GM21526 (cell line): Measurements from ENCODE around the gene LPCAT1.

ENCODE experiments used
- ATAC-seq: cut with Tn5 transposase; IDR thresholded peaks from one replicate; pipeline ENCODE4 v1.9.1; 2021; ENCODE audit warnings: moderate library complexity; ENCODE audit not compliant: unreplicated experiment, low FRiP score

Gene LPCAT1

DNA sequence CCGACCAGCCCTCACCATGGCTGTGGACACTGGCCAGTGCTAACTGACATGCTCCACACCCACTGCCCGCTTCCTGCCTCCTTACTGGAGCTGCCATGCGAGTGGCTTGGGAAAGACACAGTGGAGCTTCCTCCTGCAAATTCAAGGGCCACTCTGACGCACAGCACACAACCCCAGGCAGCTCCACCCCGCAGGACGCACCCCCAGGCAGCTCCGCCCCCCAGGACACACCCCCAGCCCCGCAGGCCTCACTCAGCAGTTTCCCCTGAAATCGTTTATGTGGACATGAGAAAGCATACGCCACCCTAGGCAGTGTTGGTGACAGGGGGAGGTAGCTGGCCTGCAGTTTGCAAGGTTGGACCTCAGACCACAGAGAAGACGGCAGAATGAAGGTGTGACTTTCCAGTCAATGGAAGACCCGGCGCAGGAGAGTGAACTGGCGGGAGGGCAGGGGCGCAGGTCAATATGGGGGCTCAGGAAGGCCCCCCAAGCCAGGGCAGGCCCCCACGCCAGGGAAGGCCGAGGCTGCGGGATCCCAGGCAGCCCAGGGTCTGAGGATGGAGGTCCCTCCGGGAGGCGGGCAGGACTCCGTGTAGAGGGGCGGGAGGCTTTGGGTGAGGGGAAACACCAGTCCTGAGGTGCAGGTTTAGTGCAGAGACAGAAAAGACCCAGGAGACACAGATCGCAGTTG is 21.6 kb downstream of the LPCAT1 start:
- no peak for ATAC-seq

GRCh38 chr5:1501372-1502045 is 22.3 kb downstream of the LPCAT1 start:
- no peak for ATAC-seq

DNA sequence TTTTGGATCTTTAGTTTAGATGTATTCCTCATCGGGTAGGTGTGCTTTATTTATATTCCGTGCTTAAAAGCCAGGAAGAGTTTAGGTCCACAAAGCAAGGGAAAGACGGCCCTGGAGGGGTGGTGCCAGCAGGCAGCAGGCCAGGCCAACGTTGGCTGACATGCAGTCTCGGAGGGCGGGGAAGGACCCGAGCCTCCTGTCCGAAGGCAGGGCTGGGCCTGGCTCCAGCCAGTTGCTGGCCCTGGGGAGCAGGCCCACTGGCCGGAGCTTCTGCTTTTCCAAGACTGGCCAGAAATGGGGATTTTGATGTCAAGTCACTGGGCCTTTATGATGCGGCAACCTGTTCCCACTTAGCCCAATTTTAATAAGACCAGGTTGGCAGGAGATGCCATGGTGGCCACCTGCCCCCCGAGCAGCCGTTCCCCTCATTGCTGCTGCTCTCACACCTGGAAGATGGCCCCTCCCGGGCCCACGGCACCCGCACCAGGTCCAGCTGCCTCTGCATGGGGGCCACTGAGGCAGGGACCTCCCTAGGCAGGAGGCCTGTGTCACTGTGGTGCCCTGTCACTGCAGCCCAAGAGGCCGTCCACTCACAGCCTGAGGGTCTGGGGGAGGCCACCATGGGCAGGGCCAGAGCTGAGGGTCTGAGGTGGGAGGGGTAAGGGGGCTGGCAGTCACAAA is 23.2 kb downstream of the LPCAT1 start:
- ATAC-seq: no peak

GRCh38 chr5:1499851-1500250 is 23.9 kb downstream of the LPCAT1 start:
- no peak for ATAC-seq

DNA sequence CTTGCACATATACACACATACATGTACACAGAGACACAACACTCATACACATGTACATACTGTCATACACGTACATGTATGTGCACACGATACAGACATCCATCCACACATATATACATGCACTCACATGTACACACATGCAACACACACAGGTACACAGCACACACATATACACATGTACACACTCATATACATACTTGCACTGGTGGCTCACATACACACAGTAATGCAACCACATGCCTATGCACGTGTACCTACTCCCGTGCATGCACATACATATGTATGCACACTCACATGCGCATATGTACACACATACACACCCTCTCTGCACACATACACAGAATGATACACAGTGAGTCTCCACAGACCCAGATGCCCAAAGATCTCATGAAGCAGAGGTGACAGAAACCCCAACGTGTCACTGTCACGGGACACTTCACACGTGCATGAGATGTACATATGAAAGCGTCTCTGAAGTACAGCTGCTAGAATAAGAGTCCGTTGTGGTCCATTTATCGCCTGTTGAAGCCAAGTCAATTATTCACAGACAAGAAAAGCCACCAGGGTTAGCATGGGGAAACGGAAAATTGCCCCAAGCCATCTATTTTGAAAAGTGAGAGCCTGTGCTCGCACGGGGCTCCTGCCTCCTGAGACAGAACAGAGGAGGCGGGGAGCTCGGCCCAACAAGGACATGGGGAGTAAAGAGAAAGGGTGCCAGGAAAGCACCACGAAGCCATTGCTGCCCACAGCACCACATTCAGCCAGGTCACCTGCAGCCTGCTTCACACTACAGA is 24.9 kb downstream of the LPCAT1 start:
- peak; percentile 31 for ATAC-seq

- ATAC-seq: no peak
Observed at GRCh38 chr5:1497795-1498622, 25.8 kb downstream of the LPCAT1 start.

- no peak for ATAC-seq
Observed at GRCh38 chr5:1497242-1497777, 26.4 kb downstream of the LPCAT1 start.

DNA sequence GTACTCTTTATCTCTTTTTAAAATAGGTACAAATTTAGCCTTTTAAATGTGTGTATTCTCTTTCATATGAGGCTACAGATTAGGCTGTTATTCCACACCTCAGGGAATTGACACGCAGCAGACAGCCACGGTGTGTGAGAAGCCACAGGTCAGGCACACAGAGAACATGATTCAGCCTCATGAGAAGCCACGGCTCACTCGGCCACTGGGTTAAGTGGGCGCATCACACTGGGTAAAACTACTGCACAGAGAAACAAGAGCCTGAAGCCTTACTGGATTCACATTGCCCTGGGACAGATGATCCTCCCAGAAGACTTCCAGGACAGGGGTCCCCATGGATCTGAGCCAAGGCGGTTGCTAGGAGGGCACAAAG is 28.2 kb downstream of the LPCAT1 start:
- no peak for ATAC-seq

DNA sequence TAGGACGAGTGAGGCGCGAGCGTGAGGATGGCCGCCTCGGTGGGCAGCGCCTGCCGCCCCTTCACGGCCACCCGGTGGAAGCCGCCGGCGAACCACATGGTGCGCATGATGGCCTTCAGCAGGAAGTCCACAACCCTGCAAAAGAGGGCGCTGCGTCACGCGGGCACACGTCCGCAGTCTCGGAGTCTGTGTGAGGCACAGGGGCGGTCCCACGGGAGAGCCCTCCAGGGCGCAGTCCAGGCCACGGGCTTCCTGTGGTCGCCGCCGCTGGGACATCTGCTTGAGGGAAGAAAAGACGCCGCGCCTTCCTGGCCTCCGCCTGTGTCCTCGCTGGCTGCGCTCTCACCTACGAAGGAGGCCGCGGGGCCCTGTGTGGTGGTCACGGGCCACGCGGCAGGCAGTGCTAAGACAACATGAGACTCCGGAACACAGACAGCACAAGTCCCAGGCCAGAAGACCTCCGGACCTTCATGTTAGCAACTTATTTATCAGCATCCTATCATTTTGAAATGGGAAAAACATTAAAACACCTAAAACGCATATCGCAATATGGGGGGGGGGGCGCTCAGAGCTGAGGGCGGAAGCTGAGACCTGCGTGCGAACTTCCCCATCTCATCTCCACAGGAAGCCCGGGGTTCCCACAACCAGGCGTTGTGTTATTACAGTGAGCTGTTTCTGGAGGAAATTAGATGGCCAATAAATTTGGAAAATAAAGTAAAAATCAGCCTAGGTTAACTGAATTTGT is 28.8 kb downstream of the LPCAT1 start:
- peak; percentile 25 for ATAC-seq

DNA sequence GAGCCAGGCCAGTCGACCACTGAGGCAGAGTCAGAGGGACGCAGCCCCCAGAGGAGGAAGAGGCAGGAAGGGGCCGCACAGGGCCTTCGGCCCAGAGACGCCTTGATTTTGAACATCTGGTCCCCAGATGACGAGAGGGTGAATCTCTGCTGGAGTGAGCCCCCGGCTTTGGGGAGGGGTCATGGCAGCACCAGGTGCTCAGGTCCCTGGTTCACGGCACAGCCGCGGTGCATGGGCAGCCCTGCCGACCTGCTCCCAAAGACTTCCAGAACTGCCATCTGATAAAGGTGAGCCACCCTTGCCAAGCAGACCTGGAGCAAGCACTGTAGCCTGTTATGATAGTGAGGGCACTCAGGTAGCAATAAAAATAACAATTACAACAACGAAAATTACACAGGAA is 29.8 kb downstream of the LPCAT1 start:
- ATAC-seq: no peak

DNA sequence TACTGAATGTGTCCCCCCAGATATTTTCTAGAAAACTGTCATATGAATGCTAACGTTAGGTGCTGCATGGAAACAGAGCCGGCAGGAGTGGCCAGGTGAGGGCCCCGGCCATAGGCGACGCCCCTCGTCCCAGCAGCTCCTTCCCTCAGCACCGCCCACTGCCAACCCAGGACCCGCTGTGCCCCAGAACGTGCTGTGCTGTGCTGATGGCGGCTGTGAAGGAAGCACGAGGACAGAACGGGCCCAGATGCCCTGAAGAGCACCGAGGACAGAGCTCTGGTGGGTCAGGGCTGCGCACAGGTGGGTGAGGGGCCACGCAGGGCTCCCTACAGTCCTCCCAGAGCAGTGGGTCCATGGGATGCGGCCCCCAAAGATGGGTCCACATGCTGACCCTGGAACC is 30.3 kb downstream of the LPCAT1 start:
- ATAC-seq: no peak

- no peak for ATAC-seq
Observed at GRCh38 chr5:1492757-1493156, 31.0 kb downstream of the LPCAT1 start.

GRCh38 chr5:1490376-1490775 is 33.4 kb downstream of the LPCAT1 start:
- no peak for ATAC-seq

- no peak for ATAC-seq
Observed at GRCh38 chr5:1489754-1490153, 34.0 kb downstream of the LPCAT1 start.

DNA sequence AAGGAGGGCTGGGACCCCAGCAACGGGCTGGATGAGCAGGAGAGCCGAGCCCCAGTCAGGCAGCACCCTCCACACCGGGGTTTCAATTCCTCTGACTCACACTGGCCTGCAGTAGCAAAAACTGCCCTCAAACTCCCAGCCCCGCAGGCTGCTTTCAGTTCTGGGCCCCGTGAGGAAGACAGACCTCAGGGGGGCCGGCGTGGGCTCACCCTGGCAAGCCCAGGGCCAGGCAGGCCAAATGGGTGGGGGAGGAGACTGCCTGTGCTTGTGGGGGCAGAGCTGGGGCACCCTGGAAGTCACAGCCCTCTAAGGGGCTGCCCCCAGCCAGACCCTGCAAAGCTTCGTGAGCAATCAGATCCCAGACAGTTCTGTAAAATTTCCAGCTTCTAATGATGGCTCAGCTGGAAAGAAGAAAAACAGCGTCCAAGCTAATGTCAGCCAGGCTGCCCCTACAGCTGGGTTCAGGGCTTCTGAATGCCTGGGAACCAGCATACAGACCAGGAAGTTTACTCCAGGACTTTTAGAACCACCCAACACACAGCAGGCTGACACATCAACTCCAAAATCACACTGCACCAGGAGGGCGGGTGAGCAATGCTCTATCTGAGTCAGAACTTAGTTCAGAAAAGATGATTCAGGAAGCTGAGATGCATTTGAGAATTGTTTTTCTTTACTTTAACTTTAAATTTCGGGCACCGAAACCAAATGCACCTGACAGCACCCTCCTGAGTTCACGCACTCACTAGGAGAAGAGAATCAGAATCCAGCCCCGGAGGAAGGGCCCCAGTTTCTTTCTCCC is 34.7 kb downstream of the LPCAT1 start:
- peak; percentile 61 for ATAC-seq

DNA sequence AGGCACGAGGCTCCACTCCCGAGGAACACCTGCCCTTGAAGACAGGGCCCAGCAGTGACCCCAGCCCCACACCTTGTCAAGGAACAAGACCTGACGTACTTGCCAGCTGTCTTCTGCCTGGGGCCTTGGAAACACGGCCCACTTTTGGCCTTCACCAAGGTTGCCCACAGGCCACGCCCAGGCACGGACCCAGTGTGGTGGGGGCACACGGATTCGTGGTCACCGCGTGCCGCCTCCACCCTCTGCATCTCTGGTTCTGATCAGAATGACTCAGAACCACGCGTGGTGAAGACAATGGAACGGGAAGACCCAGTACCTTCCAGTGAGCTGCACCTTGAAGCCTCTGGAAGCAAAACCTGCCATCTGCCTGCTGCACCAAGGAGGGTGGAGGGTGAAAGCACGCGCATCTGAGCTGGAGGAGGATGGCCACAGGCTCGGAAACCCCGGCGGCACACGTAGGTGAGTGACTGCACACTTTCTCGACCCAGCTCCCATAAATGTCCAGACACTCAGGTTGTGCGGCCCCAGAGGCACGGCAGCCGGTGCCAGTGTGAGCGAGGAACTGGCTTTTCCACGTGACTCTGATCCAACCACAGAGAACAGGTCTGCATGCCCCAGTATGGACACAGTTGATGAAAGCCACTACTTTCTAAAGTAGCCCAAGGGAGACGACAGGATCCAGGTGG is 36.5 kb downstream of the LPCAT1 start:
- no peak for ATAC-seq

GRCh38 chr5:1486271-1486670 is 37.5 kb downstream of the LPCAT1 start:
- no peak for ATAC-seq

DNA sequence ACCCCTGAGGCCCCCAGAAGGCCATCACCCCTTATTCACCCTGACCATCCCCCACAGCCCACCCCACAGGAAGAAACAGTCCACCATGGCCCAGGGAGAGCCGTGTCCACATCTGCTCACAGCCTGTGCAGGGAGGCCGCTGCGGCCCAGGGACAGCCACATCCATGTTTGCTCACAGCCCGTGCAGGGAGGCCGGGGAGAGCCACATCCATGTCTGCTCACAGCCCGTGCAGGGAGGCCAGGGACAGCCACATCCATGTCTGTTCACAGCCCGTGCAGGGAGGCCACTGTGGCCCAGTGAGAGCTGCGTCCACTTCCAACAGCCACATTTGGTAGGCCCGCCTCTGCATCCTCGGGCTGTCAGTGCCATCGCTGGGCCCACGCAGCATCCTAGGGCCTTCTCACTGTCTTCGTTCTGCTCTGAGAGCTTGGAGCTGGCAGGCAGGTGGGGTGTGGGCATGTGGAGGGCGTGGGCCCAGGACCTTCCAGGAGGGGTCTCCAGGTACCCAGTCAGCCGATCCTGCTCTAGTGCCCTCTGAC is 38.1 kb downstream of the LPCAT1 start:
- ATAC-seq: no peak
